HL-60/S4 treated with phorbol 12-myristate 13-acetate at 8.2 ng/mL for 4 days and 3 days (cell line): ENCODE data around the gene P4HA3.

ENCODE experiments used
- in situ Hi-C: fragments of 300-500 bp; cut with MboI; formaldehyde crosslinking; loops from 2 replicates; pipeline ENCODE4 v1.15.0; 2022; ENCODE audit warnings: low sequenced_read_pairs

P4HA3 gene

DNA sequence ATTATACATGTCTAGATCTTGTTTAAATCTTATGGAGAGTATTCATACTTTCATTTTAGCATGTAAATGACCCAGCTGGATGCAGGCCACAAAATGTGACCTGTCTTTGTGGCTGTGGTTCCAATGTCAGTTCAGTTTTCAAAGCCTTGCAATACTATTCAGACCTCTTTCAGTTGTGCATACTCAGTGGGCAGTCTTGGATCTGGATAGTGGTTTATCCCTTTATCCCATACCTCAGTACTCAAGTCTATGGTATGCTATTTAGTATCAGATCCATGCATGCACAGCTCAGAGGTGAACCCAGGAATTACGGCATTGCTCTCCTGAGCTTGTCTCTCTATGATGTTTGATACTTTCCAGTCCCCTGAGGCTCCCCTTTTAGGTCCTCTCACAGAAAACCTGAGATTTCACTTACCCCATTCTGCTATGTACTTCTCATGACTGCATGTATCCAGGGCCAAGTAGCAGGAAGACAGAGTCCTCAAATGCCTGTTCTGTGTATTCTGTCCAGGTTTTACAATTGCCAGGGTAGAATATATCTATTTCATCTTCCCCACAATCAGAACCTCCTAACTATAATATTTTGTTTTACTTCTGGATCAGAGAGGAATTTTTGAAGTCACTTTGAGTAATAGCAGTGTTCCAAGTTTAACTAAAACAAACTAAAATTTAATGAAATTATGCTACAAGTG is 6.9 kb upstream of the P4HA3 start:
- in situ Hi-C loops, result no loop called here

DNA sequence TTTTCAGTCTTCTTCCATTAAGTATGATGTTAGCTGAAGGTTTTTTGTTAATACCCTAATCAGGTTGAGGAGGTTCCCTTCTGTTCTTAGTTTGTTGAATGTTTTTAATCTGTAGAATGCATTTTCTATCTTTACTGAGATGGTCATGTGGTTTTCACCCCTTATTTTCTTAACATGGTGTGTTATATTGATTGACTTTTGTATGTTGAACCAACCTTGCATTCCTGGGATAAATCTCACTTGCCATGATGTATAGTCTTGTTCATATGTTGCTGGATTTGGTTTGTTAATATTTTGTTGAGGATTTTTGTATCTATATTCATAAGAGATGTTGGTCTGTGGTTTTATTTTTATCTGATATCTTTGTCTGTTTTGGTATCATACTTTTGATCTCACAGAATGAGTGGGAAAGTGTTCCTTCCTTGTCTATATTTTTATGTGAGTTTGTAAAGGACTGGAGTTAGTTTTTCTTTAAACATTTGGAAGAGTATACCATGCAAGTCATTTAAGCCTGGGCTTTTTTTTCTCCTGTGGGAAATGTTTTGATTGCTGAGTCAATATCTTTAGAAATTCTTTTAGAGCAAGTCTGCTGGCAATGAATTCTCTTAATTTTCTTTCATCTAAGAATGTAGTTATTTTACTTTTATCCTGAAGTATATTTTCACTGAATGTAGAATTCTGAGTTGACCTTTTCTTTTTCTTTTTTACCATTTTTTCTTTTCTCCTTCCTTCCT is 5.5 kb upstream of the P4HA3 start:
- in situ Hi-C loops, result no loop called here

DNA sequence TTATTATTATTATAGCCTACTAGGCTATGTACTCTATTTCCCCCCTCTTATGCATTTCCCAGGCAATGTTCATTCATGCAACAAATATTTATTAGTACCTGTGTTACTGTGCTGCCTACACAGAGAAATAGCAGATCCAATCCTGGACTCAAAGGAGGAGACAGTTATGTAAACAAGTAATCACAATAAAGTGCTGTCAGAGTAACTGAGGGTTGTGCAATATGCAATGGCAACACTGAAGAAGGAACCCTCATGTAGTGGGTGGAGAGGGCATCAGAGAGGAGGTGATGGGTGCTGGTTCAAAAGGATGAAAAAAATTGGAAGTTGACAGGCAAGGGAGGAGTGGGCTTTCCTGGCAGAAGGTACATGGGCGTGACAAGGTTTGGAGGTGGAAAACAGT is 886 bp upstream of the P4HA3 start:
- in situ Hi-C loops, result no loop called here

DNA sequence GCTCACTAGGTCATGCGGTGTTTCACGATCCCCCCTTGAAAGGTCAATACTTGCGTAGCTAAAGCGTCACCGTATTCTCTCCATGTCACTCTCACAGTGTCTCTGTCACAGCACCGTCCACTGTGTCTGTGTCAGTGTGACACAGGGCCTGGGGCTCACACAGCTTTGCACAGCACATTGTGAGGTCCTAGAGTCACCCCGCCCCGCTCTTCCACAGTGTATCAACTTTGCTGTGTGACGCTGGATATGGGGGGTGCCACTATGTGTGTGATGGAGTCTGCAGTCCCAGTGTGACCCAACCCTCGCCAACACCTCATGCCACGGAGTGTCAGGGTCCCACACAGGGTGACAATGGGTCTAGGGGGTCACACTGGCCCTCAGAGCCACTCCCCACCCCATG is 583 bp downstream of the P4HA3 start:
- in situ Hi-C loops, result no loop called here

DNA sequence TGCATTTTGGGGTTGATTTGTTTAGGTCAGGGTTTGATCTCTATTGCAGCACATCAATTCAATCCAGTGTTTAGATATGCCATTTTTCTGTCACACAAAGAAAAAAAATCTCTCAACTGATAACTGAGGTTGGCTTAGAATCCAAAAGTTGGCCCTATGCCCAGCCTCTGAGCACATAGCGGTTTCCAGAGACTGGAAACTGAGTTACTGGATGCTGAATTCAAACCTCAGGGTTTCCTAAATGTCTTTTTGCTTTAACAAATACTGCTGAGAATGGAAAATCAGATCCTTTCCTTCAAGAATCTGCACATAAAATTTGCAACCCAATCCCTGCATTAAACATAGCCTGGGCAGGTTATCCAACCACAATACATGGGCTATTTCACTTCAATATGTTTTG is 4.0 kb downstream of the P4HA3 start:
- in situ Hi-C loops, result no loop called here

DNA sequence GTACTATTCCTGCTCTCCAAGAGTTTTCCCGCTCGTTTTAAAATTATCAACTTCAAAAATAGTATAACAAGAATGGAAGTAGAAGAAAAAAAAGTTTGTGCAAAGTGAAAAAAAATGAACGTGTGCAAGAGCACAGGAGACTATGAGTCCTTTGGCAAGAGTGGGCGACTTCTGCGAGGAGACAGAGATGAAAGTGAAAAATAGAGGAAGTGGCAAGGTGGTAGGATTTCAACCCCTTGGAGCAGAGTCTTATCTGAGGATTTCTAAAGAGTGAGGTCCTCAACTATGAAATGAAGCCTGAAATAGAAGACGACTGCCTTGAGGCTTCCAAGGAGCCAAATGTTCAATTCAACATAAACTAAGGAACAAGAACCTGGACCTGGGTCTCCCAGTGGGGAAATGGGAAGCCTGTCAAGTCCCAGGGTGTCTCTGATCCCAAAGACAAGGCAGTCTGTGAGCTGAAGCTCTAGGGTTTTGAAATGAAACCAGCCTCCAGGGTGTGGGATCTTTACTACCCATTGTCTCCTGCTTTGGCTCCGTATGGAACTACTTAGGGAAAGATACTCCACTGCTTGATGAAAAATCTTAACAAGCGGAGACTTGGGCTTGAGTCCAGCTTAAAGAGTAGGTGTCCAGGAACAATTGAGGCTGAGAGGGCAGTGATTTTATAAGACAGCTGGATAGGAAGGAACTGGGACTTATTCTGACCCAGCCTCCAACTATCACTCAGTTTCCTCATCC is 4.8 kb downstream of the P4HA3 start:
- in situ Hi-C loops, result no loop called here

DNA sequence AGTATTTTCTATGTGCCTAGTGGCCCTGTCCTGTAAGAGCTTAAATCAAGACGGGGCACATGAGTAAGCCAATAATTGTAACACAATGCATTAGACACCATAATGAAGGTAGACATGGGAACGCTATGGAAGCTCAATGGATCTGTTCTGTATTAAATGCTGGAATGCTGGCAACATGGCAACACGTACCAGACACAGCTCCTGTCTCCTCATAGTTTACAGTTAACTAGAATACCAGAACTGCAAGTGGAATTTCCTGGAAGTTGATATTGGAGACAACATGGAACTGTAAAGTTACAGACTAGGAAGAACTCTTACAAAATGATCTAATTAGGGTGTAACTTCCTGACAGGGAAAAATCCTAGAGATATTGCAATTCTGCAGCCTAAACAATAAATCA is 12.4 kb downstream of the P4HA3 start:
- in situ Hi-C loops, result no loop called here

DNA sequence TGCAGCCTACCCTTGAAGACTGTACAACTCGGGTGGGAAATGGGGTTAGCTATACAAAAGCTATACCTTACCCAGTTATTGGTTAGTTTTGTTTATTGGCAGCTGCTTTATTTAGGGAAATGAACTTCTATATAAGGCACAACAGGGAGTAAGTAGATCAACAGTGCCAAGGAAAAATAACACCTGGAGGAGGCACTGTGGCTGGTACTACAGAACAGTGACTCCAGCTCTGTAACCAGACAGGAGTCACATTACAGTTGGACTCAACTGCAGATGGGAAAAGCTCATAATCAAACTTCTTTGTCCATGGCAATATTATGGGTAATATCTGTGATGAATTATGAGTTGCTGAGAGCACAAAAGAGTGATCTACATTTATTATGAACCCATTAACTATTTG is 14.0 kb downstream of the P4HA3 start:
- in situ Hi-C loops, result no loop called here

DNA sequence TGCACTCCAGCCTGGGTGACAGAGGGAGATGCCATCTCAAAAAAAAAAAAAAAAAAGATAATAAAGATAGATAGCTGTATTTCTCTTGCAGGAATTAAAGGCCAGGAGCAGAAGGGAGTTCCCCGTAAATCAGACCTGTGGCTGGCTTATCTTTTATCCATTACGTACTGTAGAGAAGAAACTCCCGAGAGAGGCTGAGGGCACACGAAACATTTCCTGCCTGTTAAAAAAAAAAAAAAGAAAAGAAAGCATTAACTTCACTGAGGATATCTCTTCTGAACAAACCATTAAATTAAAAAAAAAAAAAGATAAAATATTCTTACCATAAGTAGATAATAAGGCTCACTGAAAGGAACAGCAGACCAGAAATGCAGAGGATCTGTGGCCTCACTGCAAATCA is 22.5 kb downstream of the P4HA3 start:
- in situ Hi-C loops, result no loop called here

DNA sequence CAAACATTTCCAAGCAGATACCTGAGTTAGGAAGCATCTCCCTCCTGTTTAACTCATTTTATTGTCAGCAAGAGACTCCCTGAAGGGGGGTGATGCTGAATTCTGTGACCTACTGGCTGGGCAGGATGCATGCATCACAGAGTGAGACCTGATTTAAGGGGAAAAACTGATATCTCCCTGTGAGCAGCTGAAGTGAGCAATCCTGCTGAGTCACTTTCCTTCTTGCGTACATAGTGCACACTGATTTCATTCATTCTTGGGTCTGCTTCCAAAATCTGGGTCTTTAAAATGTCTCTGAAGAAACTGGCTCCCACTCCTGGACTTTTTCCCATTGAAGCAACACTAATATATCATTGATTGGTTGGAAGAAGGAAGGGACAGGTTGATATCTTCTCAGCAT is 23.3 kb downstream of the P4HA3 start:
- in situ Hi-C loops, result no loop called here

DNA sequence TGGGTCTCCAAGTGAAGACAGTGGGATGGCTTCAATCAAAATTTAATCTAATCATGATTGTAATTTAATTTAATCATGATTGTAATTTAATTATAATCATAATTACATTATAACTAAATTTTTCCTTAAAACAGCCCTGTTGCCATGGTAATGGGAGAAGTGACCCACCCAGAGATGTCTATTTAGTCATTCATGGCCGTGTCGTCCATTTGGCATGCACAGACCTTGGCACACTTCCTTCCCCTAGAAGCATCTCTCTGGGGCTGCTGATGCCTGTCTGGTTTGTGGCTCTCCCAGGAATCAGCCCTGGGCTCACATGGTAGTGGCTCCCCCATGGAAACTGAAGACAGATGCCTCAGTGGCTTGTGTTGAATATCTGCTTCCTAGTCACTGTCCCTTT is 27.0 kb downstream of the P4HA3 start:
- in situ Hi-C loops, result no loop called here

DNA sequence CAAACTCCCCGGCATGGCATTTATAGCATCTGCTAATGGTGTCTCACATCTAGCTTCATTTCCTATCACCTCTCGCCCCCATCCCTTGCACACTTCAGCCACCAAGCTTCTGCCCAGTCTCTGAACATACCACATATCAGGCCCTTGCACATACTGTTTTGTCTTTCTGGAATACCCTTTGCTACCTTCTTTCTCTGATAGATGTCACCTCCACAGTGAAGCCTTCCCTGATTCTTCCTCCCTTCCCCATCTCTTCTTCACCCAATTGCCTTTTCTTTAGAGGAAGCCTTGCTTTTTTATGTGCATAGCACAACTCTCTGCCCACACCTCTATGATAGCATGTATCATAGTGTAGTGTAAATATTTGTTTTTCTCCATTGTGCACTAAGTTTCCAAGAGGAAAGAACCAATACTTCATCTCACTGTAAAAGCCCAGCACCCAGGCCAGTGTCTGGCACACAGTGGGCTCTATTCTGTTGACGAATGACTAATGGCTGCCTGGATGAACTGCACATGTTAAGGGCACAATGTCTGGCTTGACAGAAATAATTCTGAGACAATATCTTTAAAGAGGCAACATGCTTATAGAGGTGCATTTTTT is 27.8 kb downstream of the P4HA3 start:
- in situ Hi-C loops, result no loop called here

DNA sequence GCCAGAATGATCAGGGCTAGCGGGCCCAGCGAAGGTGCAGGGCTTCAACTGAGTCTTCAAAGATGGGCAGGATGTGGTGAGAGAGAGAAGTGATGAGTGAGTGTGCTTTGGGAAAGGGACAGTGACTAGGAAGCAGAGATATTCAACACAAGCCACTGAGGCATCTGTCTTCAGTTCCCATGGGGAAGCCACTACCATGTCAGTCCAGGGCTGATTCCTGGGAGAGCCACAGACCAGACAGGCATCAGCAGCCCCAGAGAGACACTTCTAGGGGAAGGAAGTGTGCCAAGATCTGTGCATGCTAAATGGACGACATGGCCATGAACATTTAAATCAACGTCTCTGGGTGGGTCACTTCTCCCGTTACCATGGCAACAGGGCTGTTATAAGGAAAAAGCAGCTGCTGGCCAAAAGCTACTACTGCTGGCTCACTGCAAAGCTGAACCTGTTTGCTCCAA is 28.5 kb downstream of the P4HA3 start:
- in situ Hi-C loops, result no loop called here

DNA sequence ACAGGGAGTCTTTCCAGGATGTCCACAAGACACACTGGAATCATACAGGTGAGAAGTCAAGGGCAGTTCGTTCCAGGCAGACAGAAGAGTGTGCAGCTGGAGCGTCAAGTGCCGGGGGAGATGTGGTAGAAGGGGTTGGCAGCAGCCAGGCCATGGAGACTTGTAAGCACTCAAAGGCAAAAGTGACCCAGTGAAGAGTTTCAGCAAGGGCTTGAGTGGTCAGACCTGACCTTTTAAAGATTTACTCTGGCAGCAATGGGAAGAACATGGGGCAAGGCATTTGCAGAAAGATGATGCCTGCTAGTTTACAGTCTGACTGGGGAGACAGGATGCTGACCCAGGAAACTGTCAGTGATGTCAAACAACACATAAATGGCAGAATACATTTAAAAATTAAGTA is 29.0 kb downstream of the P4HA3 start:
- in situ Hi-C loops, result no loop called here

DNA sequence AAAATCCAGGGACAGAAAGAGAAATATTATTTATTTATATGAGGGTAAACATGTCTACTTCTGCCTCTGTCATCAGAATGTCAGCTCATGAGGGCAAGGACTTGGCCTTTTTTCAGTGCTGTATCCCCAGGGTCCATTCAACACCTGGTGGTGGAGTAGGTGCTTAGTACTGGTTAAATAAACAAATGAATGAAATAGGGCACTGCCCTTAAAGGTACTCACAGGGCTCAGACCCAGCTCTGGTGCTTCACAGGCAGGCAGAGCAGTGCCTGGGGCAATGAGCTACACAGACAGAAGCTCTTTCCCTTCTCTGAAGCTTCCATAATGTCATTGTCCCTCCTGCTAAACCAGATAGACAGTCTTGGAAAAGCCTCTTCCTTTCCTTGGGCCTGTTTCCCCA is 30.9 kb downstream of the P4HA3 start:
- in situ Hi-C loops, result no loop called here

DNA sequence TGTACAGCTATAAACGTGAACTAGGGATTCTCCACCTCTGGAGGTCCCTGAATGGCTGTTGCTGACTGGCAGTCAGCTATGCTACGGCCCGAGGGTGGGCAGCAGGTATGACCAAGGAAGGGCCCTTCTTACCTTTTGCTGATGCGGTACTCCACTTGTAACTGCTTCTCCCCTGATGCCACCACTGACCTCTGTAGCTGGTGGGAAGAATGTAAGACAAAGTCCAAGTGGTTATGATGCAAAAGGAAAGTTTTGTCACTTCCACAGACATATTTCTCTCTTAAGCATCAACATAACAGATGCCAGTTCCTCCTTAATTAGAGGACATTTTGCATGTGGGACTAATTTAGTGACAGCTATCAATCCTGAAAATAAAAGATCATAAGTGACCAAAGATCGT is 32.2 kb downstream of the P4HA3 start:
- in situ Hi-C loops, result no loop called here

DNA sequence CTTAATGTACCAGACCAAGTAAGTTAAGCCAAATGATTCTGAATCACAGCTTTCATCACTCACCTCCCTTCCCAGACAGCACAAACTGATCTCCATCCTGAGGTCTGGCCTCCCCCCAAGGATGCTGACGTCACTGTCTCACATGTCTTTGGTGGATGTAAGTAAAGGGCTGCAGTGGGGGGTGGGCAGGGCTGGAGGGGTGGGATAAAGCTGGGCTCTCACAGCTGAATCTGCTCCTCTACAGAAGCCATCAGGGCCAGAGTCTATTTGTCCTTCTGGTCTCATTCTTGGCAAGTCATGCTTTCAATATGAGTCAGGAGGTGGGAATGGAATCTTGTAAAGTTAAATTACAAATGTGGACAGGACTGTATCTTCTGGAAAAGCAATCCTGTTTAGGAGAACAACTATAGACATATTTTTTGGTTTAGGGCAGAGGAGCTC is 32.7 kb downstream of the P4HA3 start:
- in situ Hi-C loops, result no loop called here

DNA sequence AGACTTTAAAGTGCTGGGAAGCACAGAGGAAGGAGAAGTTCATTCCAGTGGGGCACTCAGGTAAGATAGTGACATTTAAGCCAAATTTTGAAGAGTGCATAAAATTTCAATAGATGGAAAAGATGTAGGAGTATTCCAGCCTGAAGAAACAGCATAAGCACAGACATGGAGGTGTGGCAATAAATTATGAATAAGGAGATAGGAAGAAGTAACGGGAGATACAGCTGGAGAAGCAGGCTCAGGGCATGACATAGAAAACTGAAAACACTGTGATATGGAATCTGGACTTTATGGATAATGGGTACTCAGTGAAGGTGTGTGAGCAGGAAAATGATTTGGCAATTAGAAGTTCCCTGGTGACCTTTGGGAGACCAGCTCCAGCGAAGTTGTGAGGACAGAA is 33.3 kb downstream of the P4HA3 start:
- in situ Hi-C loops, result no loop called here

DNA sequence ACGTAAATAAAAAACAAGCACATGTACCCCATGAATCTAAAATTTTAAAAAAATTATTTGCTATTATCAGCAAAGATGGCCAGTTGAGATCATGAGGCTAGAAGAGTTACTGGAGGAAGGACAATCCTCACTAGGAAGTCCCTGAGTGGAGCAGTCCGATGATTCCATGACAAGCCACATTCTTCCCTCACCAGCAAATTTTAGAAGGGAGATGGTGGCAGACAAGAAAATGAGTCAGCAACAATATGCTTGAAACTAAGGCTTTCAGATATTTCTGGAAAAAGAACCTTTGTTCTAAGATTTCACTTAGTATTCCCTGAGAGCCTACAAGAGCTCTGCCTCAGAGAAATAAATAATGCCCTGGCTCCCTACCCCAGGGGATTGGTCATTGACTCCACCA is 34.9 kb downstream of the P4HA3 start:
- in situ Hi-C loops, result no loop called here

DNA sequence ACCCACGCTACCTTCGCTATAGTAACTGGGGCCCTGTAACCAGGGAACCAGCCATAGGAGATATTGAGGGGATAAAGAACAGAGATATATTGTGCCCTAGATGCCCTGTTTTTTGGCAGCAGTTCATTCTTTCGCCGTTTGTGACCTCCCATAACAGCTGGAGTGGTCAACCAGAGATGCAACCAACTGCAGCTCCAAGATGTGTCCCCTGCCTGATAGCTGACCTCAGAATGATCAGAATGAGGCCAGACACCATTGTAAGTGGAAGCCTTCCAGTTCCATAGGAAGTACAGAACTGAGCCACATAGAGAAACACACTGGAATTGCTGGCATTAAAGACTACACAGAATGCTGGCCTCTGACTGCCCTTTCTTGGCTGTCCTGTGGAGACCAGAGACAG is 39.2 kb downstream of the P4HA3 start:
- in situ Hi-C loops, result loop anchor here (25.0 kb wide), 1 partner anchor 290 kb away; no protein-coding TSS in a partner anchor

DNA sequence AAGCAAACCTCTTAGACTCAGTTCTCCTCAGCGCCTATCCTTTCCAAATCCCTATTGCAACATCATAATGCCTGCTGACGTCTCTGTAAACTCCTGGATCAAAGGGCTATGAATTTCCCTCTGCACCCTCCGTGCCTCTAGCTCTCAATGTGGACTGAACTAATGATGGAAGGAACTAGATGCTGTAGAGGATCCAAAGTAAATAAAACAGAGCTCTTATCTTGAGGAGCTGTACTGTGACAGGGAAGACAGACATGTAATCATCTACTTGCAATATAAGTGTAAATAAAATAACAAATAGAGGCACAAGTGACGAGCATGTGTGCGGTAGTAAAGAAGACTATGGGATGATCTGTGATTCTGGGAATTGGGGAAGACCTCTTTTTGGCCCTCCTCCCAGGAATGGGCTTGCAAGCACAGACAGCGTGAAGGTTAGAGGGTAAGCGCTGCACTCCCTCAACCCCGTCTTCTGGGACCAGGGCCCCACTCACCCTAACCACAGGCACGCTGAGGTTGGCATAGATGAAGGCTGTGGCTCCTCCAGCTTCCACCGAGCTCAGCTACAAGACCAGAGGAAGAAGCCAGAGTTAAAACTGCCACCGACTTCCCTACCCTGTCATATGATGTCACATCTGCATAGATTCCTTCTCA is 42.2 kb downstream of the P4HA3 start:
- in situ Hi-C loops, result loop anchor here (25.0 kb wide), 1 partner anchor 293 kb away; no protein-coding TSS in a partner anchor
